HG03558 (cell line): Measurements from ENCODE around the gene SULT2B1.
"Not testable (repeated sequence)": the region's sequence is repeated elsewhere in the genome, so short reads cannot be mapped to it uniquely, and the experiment has no call there.

Experiments
- ATAC-seq: cut with Tn5 transposase; IDR thresholded peaks from one replicate; pipeline ENCODE4 v1.9.1; 2021; ENCODE audit warnings: moderate number of reproducible peaks; ENCODE audit not compliant: unreplicated experiment; ENCODE audit errors: extremely low read depth

SULT2B1 gene

GRCh38 chr19:48524732-48525131 is 27.2 kb upstream of the SULT2B1 start:
- no peak for ATAC-seq

GRCh38 chr19:48529156-48529555 is 22.8 kb upstream of the SULT2B1 start:
- ATAC-seq, result no peak

- no peak for ATAC-seq
Observed at GRCh38 chr19:48530066-48530720, 21.8 kb upstream of the SULT2B1 start.

GRCh38 chr19:48530770-48531169 is 21.2 kb upstream of the SULT2B1 start:
- no peak for ATAC-seq

GRCh38 chr19:48533770-48534169 is 18.2 kb upstream of the SULT2B1 start:
- no peak for ATAC-seq

GRCh38 chr19:48537541-48537940 is 14.4 kb upstream of the SULT2B1 start:
- no peak for ATAC-seq

GRCh38 chr19:48538057-48538456 is 13.9 kb upstream of the SULT2B1 start:
- ATAC-seq, result not testable (repeated sequence)

GRCh38 chr19:48539503-48540096 is 12.4 kb upstream of the SULT2B1 start:
- no peak for ATAC-seq

GRCh38 chr19:48540110-48540509 is 11.9 kb upstream of the SULT2B1 start:
- ATAC-seq, result no peak

- ATAC-seq, result no peak
Observed at GRCh38 chr19:48541813-48542212, 10.2 kb upstream of the SULT2B1 start.

- no peak for ATAC-seq
Observed at GRCh38 chr19:48543121-48543710, 8.8 kb upstream of the SULT2B1 start.

GRCh38 chr19:48544856-48545750 is 6.9 kb upstream of the SULT2B1 start:
- ATAC-seq, result no peak

GRCh38 chr19:48547722-48548121 is 4.2 kb upstream of the SULT2B1 start:
- ATAC-seq, result no peak

- no peak for ATAC-seq
Observed at GRCh38 chr19:48548253-48548911, 3.6 kb upstream of the SULT2B1 start.

GRCh38 chr19:48549380-48549779 is 2.6 kb upstream of the SULT2B1 start:
- ATAC-seq, result no peak

- no peak for ATAC-seq
Observed at GRCh38 chr19:48552406-48553322, 692 bp downstream of the SULT2B1 start.

GRCh38 chr19:48553676-48554384 is 1.9 kb downstream of the SULT2B1 start:
- no peak for ATAC-seq

- no peak for ATAC-seq
Observed at GRCh38 chr19:48554385-48555091, 2.6 kb downstream of the SULT2B1 start.
